IPS-18a (cell line): ENCODE results near the gene PDCD1.
"Not testable (repeated sequence)": the region's sequence is repeated elsewhere in the genome, so short reads cannot be mapped to it uniquely, and the experiment has no call there.

ENCODE experiments used
- H3K27ac ChIP-seq: one replicate; pipeline ENCODE4 v1.5.1; 2013; ENCODE audit warnings: low read length
- H3K27me3 ChIP-seq: one replicate; pipeline ENCODE4 v1.6.1; 2013; ENCODE audit warnings: mild to moderate bottlenecking, low read length; ENCODE audit not compliant: control insufficient read depth, insufficient read depth
- H3K36me3 ChIP-seq: one replicate; pipeline ENCODE4 v1.6.1; 2013; ENCODE audit warnings: low read depth, low read length; ENCODE audit not compliant: control insufficient read depth
- H3K4me1 ChIP-seq: one replicate; pipeline ENCODE4 v1.6.1; 2013; ENCODE audit warnings: low read depth, low read length; ENCODE audit not compliant: control insufficient read depth
- H3K4me3 ChIP-seq: one replicate; pipeline ENCODE4 v1.5.1; 2013; ENCODE audit warnings: low read length
- H3K9ac ChIP-seq: one replicate; pipeline ENCODE4 v1.6.1; 2013; ENCODE audit warnings: mild to moderate bottlenecking, low read length, moderate library complexity
- H3K9me3 ChIP-seq: one replicate; pipeline ENCODE4 v1.6.1; 2013; ENCODE audit warnings: low read depth, low read length; ENCODE audit not compliant: control insufficient read depth

PDCD1 gene

GRCh38 chr2:241858206-241859016, at the start of gene PDCD1:
Gene PDCD1, minus strand, starts transcription at chr2:241858894. Its CDS starts 56 bp downstream, at chr2:241858838.
- no peak within 1 kb of the TSS for H3K4me3 ChIP-seq
- H3K9me3 ChIP-seq: no peaks in the 10 kb centered on the region
- no peaks in the 10 kb centered on the region for H3K4me1 ChIP-seq
- no peaks in the 10 kb centered on the region for H3K27me3 ChIP-seq
- no peak within 1 kb of the TSS for H3K9ac ChIP-seq
- H3K36me3 ChIP-seq: no peaks in the 10 kb centered on the region
- H3K27ac ChIP-seq: no peak within 1 kb of the TSS

DNA sequence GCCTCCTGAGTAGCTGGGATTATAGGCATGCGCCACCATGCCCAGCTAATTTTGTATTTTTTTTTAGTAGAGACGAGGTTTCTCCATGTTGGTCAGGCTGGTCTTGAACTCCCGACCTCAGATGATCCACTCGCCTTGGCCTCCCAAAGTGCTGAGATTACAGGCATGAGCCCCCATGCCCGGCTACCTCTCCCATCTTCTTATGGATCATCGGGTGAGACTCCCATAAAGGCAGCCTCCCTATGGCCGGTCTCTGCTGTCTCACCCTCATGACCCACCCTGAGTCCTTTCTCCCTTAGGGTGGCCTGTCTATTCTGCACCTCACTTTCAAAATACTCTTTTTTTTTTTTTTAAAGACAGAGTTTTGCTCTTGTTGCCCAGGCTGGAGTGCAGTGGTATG, 49.1 kb upstream of the PDCD1 start:
- H3K27ac ChIP-seq, H3K36me3 ChIP-seq, H3K4me1 ChIP-seq, H3K27me3 ChIP-seq, H3K9ac ChIP-seq, H3K4me3 ChIP-seq, H3K9me3 ChIP-seq: not testable (repeated sequence)

DNA sequence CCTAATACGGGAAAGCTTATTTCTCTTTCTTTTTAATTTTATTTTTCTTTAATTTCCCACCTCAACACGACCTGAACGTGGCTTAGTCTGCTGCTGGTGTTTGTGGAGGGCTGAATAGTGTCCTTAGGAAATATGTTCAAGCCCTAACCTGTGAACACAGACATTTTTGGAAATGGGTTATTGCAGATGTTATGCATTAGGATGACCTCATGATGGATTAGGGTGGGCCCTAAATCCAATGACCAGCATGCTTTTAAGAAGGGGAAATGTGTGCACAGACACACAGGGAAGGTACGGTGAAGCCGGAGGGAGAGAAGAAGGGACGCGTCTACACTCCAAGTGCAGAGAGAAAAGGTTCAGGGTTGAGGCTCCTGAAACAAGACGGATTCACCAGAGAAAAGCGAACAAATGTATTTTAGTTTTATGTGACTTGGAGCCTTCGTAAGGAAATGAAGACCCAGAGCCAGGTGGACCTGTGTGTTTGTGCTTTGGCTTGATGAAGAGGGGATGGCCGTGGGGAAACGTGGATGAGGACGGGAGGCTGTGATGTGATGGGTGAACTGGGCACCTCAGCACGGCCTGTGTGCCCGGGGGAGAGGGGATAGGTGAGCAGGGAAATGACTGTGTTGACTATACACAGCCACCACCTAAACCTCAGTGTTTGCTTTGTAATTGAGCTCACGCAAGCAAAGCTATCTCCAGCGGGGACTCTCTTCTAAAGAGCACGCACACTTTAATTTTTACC, 48.3 kb upstream of the PDCD1 start:
- H3K27ac ChIP-seq: no peak overlapping the region
- no peaks in the 10 kb centered on the region for H3K27me3 ChIP-seq
- H3K4me1 ChIP-seq: no peaks in the 10 kb centered on the region
- H3K9ac ChIP-seq: no peak overlapping the region
- H3K36me3 ChIP-seq: no peaks in the 10 kb centered on the region
- no peaks in the 10 kb centered on the region for H3K9me3 ChIP-seq
- H3K4me3 ChIP-seq: no peak overlapping the region

DNA sequence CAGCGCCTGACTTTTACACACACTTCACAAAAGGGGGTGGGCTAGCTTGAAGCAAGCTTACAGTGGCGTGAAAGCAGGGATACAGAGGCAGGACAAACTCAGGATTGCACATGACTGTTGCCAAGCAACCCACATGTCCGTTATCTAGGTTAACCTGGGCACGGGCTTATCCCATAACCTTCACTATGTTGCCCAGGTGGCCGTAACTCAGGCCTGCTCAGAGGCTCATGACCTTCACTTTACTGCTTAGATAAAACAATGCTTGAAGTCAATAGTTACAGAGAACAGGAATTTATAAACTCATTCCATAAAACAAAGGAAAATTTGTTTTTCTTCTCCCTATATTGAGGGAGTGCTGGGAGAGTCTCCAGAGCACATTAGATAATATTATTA, 47.7 kb upstream of the PDCD1 start:
- not testable (repeated sequence) for H3K27ac ChIP-seq, H3K9ac ChIP-seq, H3K9me3 ChIP-seq, H3K27me3 ChIP-seq, H3K36me3 ChIP-seq, H3K4me3 ChIP-seq, H3K4me1 ChIP-seq

DNA sequence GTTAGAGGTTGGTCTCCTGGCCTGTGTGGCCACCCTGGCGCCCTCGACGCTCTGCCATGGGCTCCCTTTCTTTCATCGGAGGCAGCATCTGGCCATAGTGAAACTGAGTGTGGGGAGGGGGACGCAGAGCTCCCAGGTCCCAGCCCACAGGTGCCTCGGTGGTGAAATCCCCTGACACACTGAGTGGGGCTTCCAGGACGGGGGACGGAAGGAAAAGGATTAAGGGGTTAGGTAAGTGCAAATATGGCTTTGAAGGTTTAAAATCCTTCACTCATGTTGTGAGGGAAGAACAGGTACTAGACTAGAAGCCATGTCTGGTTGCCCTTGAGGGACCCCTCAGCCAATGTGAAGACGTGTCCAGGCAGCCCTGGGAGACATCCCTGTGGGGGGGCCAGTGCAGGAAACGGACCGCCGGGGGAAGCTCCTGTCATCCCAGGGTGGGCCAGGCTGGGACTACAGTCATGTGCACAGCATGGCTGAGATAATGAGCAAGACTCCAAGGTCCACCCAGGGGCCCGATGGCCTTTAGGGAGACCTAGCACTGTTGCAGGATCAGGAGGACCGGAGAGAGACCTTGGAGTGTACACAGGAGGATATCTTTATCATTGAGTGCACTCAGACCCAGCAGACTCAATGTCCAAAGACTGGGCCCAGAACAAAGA, 47.2 kb upstream of the PDCD1 start:
- H3K36me3 ChIP-seq: no peaks in the 10 kb centered on the region
- H3K4me1 ChIP-seq: no peaks in the 10 kb centered on the region
- H3K27me3 ChIP-seq: no peaks in the 10 kb centered on the region
- H3K27ac ChIP-seq: no peak overlapping the region
- no peak overlapping the region for H3K9ac ChIP-seq
- no peaks in the 10 kb centered on the region for H3K9me3 ChIP-seq
- no peak overlapping the region for H3K4me3 ChIP-seq

GRCh38 chr2:241904791-241905710, 46.4 kb upstream of the PDCD1 start:
- Histone ChIP-seq H3K9me3 (no peaks in the 10 kb centered on the region), H3K36me3 (no peaks in the 10 kb centered on the region), H3K9ac (no peak overlapping the region), H3K27me3 (no peaks in the 10 kb centered on the region), H3K4me1 (no peaks in the 10 kb centered on the region), H3K27ac (no peak overlapping the region), H3K4me3 (no peak overlapping the region)

DNA sequence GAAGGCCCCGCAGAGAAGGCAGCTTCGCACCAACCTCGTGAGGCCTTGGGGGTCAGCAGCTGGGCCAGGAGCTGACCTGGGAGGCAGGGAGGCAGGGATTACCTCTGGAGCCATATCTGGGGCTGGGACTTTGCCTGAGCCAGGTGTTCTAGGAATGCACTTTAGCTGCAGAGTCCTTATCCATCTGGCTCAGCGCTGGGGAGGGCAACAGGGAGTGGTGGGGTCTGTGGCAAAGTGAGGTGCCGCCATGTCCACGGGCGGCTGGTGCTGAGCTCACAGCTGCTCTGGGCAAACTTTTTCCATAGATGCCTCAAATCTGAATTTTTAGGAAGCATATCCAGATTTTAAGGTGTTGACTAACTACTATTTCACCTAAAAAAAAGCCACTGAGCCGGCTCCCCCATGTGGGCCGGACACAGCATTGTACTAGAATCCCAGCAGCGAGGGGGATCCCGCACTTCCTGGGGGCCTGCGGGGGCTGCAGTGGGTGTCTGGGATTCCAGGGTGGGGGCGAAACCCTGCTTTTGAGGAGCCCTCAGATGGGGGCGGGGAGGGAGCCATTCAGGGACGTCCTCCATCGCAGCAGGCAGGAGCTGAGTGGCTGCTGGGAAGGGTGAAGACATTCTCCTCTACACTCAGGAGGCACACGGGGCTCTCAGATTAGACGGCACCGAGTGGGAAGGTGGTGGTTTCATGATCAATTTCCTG, 45.5 kb upstream of the PDCD1 start:
- Histone ChIP-seq H3K4me3 (no peak overlapping the region), H3K27me3 (no peaks in the 10 kb centered on the region), H3K9ac (no peak overlapping the region), H3K9me3 (no peaks in the 10 kb centered on the region), H3K4me1 (no peaks in the 10 kb centered on the region), H3K36me3 (no peaks in the 10 kb centered on the region), H3K27ac (no peak overlapping the region)

DNA sequence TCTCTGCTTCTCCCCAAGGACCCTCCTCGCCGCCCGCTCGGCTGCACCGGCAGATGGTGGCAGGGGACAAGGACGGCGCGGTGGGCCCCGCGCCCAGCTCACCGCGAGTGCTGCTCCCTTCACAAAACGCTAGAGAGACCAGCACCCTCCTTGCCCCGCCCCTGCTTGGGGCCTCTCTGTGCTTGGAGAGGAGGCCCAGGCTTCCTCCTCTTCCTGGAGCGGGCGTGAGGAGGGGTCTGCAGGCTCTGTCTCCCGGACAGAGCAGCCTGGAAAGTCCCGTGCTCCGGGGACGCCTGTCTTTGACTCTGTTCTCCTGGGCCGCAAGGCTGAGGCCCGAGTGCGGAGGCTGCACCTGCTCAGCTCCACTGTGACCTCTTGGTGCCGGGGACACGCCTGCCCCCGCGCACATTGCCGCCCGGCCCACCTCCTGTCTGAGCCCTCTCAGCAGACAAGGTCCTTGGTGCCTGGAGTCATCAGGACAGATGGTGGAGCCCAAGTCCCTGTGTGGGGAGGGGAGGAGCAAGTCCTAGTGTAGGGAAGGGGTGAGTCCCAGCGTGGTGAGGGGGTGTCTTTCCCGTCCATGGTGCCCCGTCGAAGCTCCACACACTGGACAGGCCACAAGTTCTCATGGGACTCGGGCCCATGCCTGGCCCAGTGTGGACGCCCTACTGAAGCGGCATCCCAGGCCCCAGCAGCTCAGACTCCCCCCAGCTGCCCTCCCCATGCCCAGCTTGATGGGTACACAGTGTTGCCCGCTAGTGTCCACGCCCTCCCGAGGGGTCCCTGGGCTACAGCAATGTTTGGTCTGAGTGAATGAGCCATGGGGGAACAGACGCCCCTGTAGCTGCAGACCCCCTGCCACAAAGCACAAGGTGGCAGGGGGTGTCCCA, 44.7 kb upstream of the PDCD1 start:
- Histone ChIP-seq H3K4me1 (no peaks in the 10 kb centered on the region), H3K9me3 (no peaks in the 10 kb centered on the region), H3K4me3 (no peak overlapping the region), H3K9ac (no peak overlapping the region), H3K36me3 (no peaks in the 10 kb centered on the region), H3K27me3 (no peaks in the 10 kb centered on the region), H3K27ac (no peak overlapping the region)

DNA sequence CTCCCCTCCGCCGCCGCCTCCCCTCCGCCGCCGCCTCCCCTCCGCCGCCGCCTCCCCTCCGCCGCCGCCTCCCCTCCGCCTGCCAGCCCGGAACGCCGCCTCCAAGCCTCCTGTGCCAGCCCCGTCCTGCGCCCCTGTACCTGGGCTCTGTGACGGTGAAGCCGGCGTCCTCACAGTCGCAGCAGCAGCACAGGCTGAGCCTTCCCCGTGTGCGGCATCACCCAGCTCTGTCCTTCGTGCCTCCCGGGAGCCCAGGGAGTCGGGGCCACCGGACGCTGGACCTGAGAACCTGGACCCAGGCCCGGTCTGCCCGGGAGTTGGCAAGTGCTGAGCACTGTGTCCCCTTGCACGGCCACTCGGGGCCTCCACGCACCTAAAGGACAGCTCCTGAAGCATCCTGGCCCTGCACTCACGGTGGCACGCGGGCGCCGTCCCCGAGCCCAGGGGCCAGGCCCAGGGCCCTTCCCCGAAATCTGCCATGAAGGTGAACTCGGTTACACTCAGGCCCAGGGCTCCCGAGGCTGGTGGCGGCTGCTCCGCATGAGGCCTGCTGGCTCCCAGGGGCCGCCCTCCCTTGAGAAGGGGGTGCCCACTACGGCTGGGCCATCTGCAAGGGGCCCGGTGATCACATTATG, 43.8 kb upstream of the PDCD1 start:
- H3K9ac ChIP-seq: no peak overlapping the region
- no peak overlapping the region for H3K4me3 ChIP-seq
- no peaks in the 10 kb centered on the region for H3K9me3 ChIP-seq
- no peaks in the 10 kb centered on the region for H3K27me3 ChIP-seq
- no peaks in the 10 kb centered on the region for H3K4me1 ChIP-seq
- no peaks in the 10 kb centered on the region for H3K36me3 ChIP-seq
- H3K27ac ChIP-seq: no peak overlapping the region
